Measurements from ENCODE around the gene CSNK1E.

GRCh38 chr22:38246692-38247091, 70.5 kb downstream of the CSNK1E start:
- TF ChIP-seq POLR2AphosphoS5 (IDR thresholded peaks at IDR 0.05), result no peak
- no peak for TF ChIP-seq CTCF (IDR thresholded peaks at IDR 0.05)
- no peak for TF ChIP-seq POLR2A (IDR thresholded peaks at IDR 0.05)
- no peak for TF ChIP-seq EP300 (IDR thresholded peaks at IDR 0.05)

Measured in upper lobe of left lung (tissue), 4 donors.